Putamen (tissue), 1 donor: ENCODE data around the gene SHPK.

Experiments
- DNase-seq: peaks from one replicate; pipeline ENCODE4 v3.0.0-alpha.2; 2016; ENCODE audit warnings: low spot score

Gene SHPK

GRCh38 chr17:3626831-3627768 lies 8.9 kb downstream of the SHPK start:
- DNase-seq, result no peak

- DNase-seq, result no peak
Observed at GRCh38 chr17:3622977-3623594, 13.0 kb downstream of the SHPK start.

GRCh38 chr17:3621146-3621720 lies 14.8 kb downstream of the SHPK start:
- DNase-seq, result no peak

GRCh38 chr17:3615160-3615870 lies 20.7 kb downstream of the SHPK start:
- DNase-seq, result no peak

- DNase-seq, result no peak
Observed at GRCh38 chr17:3613124-3613523, 22.9 kb downstream of the SHPK start.

GRCh38 chr17:3610523-3610922 lies 25.5 kb downstream of the SHPK start:
- DNase-seq, result no peak

DNA sequence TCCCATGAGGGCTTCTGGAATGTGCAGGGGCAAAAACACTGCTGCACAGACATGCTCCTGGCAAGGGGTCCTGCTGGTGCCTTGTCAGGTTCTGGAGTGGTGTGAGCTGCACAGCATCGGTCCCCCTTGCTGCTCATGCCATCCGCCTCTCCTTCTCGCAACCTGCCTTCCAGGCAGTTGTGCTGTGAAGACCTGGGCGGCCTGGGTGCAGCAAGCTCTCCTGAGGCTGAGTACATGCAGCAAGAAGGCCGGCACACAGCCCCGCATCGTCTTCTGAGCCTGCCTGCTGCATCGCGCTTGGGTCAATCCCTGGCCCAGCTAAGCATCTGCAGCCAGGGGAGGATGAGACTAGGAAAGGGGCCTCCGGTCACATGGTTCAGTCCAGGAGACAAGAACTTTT lies 26.4 kb downstream of the SHPK start:
- no peak for DNase-seq

GRCh38 chr17:3603870-3604259 lies 32.2 kb downstream of the SHPK start:
- no peak for DNase-seq

DNA sequence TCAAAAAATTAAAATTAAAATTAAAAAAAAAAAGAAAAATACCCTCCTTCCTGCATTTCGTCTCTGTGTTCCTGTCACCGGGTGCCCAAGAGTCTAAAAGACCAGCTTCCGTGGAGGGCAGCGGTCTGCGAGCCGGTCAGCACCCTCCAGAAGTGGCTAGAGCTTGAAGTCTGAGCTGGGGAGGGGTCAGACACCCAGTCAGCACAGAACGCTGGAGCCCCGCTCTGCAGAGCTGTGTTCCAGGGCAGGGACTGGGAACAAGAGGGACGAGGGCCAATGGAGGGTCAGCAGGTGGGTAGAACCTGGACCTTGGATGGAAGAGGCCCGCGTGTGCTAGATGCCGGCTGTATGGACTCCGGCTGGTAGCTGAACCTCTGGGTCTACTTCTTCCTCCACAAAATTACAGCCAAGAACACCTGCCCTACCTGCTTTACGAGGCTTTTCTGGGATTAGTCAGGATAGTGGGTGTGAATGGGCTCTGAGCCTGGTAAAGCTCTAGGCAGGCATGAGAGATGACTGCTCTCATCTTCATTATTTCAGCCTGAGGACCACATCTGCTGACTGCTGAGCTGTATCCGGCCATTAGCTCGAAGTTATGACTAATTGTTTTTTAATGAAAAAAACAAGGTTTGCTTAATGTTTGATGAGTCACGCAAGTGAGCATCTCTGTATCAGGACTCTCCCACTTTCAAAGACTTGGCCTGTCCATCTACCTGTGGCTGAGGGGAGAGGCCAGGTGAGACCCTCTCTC lies 32.8 kb downstream of the SHPK start:
- no peak for DNase-seq

- no peak for DNase-seq
Observed at GRCh38 chr17:3602499-3602898, 33.6 kb downstream of the SHPK start.

GRCh38 chr17:3600529-3601205 lies 35.4 kb downstream of the SHPK start:
- no peak for DNase-seq

GRCh38 chr17:3598078-3598477 lies 38.0 kb downstream of the SHPK start:
- no peak for DNase-seq

DNA sequence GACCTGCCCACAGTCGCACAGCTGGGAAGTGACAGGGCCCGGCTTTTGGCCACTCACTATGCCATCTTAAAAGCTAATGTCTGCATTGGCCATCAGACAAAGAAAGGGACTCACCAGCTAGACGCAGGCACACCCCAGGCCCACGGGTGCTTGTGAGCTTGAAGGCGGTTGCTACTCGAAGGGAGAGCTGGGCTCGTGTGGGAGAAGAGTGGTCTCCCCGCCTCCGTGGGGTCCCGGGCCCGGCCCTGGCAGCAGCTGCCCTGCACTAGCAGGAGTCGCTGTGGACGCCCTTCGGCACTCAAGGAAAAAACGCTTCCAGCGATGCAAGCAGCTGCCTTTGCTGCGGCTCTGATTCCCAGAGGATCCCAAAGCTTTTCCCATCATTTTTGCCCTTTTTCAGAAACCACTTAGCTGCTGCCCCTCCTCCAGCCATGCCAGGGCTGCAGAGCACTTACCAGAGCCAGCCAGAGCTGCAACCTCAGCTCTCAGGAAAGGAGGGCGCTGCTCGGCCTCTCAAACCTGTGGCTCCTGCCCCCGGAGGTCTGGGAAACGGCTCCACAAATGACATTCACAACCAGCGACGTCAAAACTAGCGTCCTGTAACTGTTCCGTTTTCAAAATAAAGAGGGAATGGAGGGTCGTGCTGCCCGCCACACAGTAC lies 39.1 kb downstream of the SHPK start:
- DNase-seq, result no peak

DNA sequence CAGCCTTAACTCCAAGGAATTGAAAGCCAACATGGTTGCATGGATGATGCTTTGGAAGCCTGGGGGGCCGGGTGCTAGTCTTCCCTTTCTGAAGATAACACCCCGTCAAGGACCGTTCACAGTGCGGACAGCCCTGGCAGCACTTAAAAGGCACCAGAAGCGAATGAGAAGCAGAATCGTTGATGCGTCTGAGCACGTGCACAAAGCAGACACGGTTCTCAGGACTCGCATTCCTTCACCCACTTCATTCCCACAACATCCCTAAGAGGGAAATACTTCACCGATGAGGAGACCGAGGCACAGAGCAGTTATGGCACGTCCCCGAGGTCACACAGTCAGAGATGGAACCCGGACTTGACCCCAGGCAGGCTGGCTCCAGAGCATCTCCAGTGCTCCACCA lies 41.1 kb downstream of the SHPK start:
- no peak for DNase-seq

GRCh38 chr17:3594051-3594800 lies 41.8 kb downstream of the SHPK start:
- DNase-seq, result peak; percentile 39

DNA sequence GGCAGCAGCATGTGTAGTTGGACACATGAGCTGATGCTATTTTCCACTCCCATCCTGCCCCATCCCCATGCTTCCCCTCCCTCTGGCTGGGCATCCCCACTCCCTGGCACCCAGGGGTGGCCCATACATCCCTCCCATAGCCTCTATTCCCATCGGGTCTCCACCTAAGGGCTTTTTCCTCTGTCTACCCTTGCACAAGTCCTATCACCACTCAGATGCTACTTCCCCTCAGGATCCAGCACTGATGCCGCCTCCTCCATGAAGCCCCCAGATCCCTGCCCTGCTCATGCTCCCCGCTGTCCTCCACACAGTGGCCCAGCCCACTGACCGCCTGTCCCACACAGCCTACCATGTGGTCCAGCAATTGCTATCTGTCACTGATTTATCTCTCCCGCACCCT lies 42.7 kb downstream of the SHPK start:
- no peak for DNase-seq

DNA sequence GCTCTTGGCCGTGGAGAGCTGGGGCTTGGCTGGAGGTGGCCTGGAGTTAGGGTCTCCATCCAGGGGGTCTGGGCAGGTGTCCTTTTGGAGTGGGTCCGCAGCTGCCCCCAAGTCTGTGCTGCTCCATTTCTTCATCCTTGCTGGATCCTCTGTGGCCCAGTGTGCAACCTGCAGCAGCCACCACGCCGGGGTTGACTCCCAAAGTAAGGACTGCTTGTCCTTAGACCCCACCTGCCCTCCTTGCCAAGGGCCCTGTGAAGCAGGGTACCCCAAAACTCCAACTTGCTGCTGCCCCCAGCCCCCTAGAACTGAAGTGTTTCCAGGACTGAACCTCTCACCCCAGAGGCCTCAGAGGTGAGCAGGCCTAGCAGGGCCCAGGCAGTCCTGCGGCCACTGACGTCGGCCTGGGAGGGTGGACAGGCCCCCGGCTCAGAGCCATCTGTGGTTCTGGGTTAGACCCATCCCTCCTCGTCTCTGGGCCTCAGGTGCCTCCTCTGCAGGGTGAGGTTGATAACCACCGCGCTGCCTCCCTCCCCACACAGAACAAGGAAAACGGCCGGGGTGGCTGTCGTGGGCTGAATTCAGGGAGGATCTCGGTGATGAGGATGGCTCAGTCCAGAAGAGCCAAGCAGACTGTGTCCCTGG lies 43.7 kb downstream of the SHPK start:
- DNase-seq, result no peak

DNA sequence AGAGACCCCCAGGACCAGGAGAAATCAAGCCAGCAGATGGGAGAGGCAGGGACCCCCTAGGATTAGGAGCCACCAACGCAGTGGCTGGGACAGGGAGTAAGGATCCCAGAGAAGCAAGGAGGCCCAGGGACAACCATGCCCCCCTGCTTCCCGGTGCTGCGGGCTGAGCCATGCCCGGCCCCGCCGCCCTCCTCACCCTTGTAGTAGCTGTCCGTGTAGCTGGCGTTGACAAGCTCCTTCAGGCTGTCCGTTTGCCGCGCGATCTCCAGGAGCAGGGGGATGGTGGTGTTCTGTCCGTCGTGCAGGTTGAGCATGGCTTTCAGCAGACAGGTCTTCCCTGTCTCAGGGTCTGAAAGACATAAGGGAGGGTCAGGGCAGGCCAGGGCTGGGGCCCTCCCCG lies 45.3 kb downstream of the SHPK start:
- no peak for DNase-seq

DNA sequence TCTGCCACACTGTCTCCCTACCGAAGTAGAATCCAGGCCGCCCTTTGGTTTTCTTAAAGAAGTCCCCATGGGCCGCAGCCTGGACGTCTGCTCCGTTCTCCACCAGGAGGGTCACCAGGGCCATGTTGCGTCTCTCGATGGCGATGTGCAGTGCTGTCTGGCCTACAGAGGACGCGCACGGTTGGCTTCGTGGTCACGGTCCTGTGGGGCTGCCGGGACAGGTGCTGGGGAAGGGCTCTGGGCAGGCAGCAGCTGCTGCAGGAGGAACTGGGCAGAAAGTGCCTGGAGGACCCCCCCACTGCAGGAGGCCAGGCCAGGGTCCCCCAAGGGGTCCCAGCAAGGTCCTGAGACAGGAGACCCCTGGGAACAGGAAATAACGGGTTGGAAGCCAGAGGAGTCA lies 45.8 kb downstream of the SHPK start:
- DNase-seq, result no peak
